GM21515 (cell line): ENCODE results near the gene PAWR.
"Not testable (repeated sequence)": the region's sequence is repeated elsewhere in the genome, so short reads cannot be mapped to it uniquely, and the experiment has no call there.

Experiments
- ATAC-seq: cut with Tn5 transposase; IDR thresholded peaks from one replicate; pipeline ENCODE4 v1.9.1; 2021; ENCODE audit not compliant: unreplicated experiment

PAWR gene

GRCh38 chr12:79596719-79597350 is 93.9 kb downstream of the PAWR start:
- no peak for ATAC-seq

DNA sequence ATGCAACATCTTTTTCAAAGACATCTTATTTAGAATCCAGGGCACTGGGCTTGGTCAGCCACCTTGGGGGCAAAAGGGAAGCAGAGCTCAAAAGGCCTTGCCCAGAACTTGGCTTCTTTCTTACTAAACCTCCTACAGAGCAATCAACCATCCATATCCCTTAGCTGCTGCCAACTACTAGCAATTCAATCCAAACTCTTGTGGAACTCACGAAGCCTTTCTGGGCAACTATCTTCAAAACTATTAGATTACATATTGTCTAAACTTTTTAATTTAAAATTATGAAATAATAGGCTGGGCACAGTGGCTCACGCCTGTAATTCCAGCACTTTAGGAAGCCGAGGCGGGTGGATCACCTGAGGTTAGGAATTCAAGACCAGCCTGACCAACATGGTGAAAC is 95.5 kb downstream of the PAWR start:
- no peak for ATAC-seq

- no peak for ATAC-seq
Observed at GRCh38 chr12:79592865-79593264, 97.9 kb downstream of the PAWR start.

GRCh38 chr12:79591988-79592387 is 98.8 kb downstream of the PAWR start:
- ATAC-seq, result no peak

DNA sequence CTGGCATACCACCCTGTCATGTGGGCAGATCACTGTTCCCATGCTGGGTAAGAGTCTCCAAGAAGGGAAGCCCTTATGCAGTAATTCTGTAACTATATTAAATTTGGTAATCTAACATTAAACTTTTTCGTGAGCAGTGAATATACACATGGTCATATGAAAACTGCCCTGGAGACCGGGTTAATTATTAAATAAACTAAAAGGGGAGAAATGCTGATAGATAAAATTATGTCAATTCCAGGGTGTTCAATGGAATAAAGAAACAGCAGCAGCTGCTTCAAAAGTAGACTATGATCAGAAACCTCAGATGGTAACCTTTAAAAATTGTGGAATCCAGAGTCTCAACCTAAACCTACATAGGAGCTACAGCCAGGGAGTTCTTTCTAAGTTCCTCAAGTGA is 100.0 kb downstream of the PAWR start:
- no peak for ATAC-seq

DNA sequence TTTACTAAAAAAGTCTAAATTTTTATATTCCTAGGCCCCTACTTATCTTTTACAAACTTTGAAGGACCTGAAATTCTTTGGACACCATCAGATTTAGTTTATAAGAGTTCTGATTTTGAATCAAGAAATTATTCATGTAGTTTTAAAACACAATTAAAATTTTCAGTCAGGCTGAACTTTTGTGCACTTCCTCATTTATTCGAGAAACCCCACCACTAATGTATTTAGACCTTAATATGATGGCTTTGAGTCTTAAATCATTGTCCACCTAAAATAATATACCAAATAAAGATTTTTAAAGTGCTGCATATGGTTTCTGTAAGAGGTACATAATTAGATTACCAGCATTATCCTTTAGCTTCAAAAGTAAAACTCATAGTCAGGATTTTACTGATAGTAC is 103.4 kb downstream of the PAWR start:
- no peak for ATAC-seq

DNA sequence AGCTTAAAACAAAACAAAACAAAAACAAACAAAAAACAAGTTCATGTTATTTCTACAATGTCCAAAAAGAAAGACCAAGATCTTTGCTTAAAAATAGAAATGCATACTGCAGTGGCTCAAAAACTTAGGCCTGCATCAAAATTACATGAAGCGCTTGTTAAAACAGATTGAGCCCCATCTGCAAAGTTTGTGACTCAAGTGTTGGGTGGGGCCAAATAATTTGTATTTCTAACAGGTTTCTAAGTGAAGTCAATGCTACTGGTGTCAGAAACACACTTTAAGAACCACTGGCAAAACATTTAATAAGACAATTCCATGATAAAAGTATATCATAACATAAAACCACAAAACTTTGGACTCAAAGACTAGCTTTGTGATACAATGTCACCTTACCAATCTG is 105.6 kb downstream of the PAWR start:
- no peak for ATAC-seq

DNA sequence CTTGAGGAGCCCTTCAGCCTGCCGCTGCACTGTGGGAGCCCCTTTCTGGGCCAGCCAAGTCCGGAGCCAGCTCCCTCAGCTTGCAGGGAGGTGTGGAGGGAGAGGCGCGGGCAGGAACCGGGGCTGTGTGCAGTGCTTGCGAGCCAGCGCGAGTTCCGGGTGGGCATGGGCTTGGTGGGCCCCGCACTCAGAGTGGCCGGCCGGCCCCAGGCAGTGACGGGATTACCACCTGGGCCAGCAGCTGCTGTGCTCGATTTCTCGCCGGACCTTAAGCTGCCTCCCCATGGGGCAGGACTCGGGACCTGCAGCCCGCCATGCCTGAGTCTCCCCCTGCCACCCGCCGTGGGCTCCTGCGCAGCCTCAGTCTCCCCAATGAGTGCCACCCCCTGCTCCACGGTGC is 116.9 kb downstream of the PAWR start:
- ATAC-seq, result no peak

- ATAC-seq, result no peak
Observed at GRCh38 chr12:79569679-79570078, 121.1 kb downstream of the PAWR start.

GRCh38 chr12:79567175-79567563 is 123.6 kb downstream of the PAWR start:
- ATAC-seq, result no peak

DNA sequence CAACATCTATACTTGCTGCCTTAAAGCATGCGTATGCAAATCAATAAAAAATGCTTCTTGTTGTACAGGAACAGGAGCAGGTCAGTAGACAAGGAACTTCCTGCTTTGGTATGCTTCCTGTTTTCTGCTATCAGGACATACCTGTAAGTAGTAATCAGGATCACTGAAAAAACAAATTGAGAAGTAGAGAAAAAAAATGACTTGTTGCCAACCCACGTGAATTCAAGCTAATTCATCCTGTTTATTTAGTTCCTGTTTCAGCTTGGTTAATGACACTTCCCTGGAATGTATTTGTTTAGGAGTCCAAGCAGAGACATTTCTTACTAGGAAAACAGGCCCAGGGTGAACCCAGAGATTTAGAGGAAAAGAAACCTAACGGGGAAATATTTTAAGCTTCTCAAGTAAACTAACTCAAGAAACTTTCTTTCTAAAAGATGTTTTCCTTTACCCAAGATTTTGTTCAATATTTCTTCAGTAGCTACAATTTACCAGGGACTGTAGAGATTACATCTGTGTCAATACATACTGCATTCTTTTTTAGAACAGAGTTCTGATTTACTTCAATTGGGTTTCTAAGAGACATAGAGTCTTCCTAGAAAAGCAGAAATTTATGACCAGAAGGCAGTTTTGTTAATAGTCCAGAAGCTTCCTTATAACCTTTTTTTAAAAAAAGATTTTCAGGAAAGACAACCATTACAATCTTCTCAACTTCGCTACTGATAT is 124.2 kb downstream of the PAWR start:
- no peak for ATAC-seq

DNA sequence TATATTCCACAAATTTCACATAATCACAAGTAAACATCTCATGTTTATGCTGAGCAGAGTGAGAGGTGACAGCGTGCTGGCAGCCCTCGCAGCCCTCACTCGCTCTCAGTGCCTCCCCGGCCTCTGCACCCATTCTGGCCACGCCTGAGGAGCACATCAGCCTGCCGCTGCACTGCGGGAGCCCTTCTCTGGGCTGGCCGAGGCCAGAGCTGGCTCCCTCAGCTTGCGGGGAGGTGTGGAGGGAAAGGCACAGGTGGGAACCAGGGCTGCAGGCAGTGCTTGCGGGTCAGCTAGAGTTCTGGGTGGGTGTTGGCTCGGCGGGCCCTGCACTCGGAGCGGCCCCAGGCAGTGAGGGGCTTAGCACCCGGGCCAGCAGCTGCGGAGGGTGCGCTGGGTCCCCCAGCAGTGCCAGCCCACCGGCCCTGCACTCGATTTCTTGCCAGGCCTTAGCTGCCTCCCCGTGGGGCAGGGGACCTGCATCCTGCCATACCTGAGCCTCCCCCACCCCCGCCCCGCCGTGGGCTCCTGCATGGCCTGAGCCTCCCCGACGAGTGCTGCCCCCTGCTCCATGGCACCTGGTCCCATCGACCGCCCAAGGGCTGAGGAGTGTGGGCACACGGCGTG is 125.9 kb downstream of the PAWR start:
- not testable (repeated sequence) for ATAC-seq

DNA sequence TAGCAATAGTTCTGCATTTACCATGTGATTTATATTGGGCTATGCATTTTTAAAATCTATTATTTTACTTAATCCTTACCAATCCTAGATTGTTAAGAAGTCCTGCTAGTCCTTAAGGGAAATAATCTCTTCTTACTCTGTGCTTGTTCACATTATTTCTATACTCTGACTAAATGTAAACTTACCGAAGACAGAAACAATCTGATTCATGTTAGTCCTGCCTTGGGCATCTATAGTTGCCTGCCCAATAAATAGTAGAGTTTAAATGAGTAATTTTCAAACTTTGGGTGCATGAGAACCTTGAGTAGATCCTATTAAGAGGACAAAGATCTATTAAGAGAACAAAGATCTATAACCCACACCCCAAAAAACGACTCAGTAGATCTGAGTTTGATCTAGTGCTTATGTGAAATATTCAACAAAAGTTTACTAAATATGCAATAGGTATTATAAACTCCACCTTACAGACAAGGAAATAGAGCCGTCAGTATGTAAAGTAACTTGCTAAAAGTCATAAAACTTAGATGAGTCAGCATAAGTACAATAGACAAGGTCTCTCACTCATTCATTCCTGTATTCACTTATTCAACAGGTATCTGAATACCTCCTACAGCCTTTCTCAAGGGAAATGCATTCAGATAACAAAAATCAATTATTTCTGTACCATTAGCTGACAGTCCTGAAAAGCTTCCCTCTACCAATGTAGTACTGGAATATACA is 127.6 kb downstream of the PAWR start:
- ATAC-seq, result no peak

DNA sequence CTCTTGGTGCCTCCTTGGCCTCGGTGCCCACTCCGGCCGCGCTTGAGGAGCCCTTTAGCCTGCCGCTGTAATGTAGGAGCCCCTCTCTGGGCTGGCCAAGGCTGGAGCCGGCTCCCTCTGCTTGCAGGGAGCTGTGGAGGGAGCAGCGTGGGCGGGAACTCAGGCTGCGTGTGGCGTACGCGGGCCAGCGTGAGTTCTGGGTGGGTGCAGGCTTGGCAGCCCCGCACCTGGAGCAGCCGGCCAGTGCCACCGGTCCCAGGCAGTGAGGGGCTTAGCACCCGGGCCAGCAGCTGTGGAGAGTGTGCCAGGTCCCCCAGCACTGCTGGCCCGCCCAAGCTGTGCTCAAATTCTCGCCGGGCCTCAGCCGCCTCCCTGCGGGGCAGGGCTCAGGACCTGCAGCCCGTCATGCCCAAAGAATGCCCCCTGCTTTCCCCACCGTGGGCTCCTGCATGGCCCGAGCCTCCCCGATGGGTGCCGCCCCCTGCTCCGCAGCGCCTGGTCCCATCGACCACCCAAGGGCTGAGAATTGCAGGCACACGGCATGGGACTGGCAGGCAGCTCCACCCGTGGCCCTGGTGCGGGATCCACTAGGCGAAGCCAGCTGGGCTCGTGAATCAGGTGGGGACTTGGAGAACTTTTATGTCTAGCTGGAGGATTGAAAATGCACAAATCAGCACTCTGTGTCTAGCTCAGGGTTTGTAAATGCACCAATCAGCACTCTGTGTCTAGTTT is 129.2 kb downstream of the PAWR start:
- no peak for ATAC-seq

DNA sequence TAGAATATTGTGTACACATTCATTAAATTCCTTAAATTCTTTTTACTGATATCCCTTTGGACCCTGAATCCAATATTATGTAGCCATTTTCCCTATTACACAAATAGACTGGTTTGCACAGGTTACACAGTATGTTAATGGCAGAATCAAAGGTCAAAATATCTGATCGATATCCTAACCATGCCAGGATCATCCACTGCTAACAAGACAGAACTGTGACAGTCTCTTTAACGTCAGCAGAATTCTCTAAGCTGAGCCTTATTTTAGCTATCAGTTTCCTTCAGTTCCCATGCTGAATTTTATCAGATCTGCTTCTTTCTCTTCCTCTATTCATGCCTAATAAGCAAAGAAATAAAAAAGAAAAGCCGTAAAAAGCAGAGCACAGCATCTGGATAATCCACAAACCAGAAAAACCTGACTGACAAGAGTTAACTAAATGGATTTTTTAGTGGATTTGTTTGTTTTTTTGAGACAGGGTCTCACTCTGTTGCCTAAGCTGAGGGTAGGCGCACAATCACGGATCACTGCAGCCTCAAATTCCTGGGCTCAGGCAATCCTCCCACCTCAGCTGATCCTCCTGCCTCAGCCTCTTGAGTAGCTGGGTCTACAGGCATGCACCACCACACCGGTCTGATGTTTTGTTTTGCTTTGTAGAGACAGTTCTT is 130.4 kb downstream of the PAWR start:
- ATAC-seq, result no peak

DNA sequence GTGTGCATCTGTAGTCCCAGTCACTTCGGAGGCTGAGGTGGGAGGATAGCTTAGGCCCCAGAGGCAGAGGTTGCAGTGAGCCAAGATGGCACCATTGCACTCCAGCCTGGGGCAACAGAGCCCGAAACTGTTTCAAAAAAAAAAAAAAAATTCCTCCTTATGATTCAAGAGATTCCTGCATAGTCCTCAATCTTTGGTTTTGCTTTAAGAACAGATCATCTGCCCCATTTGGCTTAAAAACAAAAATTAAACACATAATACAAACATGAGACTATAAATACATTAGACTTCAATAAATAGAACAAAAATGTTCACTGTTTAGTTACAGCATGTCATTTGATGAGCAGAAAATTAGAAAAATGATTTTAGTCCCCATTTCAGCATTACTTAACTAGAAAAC is 131.2 kb downstream of the PAWR start:
- no peak for ATAC-seq

DNA sequence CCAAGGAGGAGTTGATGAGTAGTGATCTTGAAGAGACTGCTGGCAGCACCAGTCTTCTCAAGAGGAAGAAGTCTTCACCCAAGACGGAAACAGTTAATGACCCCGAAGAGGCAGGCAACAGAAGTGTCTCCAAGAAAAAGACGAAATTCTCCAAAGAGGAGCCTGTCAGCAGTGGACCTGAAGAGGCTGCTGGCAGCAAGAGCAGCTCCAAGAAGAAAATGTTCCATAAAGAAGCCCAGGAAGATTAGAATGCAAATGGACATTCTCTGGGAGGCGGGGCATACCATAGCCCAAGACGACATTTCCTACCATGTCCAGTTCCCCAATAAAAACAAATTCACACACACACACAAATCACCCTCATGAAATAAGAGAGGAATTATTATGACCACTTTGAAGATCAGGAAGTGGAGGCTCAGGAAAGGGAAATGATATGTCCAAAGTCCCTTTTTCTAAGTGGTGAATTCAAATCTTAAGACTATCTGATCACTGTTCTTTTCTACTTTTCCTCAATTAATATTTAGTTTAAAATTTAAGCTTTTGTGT is 131.8 kb downstream of the PAWR start:
- no peak for ATAC-seq

- no peak for ATAC-seq
Observed at GRCh38 chr12:79557690-79558315, 133.0 kb downstream of the PAWR start.

GRCh38 chr12:79555028-79555925 is 135.5 kb downstream of the PAWR start:
- no peak for ATAC-seq
